Hematopoietic multipotent progenitor cell treated with erythropoietin and hydrocortisone succinate and interleukin-3 and kit ligand, for 17 days (in vitro differentiated cells): ENCODE data around the gene PPARG.

Experiments used
- DNase-seq: peaks from one replicate; pipeline ENCODE4 v3.0.0-alpha.2; 2015; ENCODE audit warnings: low spot score

PPARG gene

DNA sequence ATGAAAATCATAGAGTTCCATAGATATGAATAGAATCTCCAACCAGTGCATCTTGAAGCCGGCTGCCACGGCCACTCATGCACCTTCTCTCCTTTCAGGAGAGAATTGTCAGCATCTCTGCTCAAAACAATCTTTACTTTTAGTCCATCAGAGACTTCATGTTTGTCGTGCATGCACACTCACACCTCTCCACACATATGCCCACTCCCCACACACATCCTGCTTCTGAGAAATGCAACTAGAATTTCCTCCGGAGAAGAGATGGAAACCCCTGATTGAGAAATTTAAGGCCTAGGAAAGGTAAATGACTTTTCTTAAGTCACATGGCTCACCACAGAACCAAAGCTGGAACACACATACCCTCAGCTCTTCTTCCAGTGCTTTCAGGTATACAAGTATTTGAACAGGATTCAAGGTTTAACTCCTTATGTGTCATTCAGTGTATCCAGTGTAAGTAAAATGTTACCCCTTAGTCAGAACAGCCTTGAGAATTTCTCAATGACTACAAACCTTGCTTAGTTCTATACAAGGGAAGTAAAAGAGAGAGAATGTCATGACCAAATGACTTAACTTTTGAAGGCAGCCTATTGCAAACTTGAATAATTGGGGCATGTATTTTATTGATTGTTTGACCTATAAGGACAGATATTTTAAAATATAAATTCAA is 126.3 kb downstream of the PPARG start:
- DNase-seq: no peak

DNA sequence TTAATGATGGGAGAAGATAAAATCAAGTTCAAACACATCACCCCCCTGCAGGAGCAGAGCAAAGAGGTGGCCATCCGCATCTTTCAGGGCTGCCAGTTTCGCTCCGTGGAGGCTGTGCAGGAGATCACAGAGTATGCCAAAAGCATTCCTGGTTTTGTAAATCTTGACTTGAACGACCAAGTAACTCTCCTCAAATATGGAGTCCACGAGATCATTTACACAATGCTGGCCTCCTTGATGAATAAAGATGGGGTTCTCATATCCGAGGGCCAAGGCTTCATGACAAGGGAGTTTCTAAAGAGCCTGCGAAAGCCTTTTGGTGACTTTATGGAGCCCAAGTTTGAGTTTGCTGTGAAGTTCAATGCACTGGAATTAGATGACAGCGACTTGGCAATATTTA is 127.9 kb downstream of the PPARG start:
- DNase-seq: no peak

DNA sequence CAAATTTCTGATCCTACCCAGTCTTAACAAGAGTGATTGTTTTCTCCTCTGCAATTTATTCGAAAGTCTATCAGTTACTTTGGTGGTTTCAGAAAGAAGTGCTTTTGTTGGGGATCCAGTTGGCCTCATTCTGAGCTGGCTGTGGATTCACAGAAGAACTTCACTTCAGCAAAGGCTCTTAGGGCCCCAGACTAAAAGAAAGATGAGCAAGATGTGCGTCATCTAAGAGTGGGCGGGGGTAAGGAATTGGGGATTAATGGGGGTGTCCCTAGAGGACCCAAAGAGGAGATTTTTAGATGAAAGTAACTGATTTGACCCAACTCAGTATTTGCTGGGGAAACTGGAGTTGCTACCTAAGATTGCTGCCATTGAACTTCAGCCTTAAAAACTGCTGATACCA is 131.5 kb downstream of the PPARG start:
- no peak for DNase-seq

DNA sequence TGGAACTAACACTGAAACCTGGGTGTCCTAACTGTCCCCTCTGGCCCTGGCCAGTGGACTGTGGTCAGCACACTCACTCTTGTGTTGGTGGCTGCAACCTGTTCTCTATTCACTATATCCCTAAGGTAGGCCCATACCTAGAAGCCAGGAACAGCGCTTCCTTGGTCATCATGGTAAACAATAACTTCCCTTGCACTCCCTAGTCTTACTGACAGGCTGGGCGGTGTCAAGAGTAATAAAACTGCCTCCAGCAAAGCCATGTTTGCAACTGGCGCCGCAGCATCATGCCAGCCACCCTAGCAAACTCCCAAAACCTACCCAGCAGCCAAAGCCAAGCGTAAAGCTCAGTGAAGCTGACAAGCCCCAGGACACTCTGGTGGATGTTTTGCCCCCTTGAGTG is 132.3 kb downstream of the PPARG start:
- DNase-seq: no peak

DNA sequence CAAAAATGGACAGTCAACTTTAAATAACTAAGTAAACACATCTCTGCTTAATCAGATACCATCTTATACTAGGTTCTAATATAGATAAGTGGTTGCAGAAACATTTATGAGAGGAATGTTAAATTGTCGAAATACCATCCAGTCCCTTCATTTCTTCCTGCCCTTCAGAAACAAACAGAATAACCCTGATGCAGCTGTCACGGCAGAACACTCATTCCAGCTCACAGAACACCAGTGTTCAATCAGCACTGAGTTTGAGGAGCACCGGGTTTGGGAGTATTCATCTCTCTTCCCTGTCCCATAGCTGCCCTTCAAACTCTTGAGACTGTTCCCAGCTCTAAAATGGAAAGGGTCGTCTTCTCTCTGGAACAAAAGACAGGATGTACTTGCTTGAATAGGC is 134.3 kb downstream of the PPARG start:
- DNase-seq: no peak

DNA sequence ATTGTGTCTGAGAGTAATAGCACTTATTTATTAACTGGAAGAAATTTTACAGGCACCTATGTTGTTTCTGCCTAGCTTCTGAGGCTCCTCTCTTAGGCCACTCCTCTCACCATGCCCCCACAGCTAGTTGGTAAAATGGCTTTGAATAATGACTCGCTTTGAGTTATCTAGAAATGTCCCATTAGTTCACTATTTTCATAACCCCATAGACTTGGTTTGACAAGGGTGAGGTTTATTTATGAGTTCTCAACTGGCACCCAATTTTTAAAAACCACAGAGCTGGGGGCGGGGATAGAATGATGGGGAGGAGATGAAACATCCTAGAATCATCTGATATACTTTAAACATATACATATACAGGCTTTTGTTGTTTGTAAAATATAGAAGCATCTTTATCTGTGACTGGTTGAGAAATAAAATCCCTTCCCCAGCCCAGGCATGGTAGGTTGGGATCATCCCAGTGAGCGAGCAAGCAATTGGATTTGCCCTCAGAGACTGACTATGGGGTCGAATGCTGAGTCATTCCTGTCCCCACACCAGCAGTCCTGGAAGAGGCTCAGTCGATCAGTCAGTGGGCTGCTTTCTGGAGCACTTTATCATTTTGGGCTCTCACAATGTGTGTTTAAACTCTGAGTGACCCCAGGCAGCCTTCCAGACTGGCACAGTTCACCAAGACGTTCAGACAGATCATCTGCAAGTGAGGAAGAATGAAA is 135.2 kb downstream of the PPARG start:
- DNase-seq: no peak

DNA sequence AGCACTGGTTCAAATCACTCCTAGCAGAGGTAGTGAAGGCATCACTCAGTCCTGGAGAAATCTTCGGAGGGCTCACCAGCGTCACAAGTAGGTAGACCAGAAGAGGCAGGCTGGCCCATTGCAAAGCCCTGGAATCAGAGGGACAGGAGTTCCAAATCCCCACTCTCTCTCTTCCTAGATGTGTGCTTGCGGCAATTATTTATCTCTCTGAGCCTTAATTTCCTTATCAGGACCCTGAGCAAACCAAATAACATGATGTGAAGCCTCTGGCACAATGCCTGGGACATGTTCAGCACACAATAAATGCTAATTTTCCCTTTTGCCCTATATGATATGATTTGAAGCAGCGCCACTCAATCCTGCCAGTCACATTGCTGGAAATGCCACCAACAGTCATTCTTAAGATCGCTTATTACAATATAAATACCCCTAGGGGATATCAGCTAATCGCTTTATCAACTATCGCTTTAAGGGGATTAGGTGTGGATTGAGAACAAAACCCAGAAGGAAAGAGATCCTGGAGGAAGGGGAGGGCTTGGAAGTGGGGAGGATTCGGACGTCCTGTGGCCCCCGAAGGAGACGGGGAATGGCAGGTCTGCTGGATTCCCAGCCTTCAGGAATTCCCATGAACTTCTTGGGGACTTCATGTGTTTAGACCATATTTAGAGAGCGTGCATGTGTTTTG is 135.9 kb downstream of the PPARG start:
- no peak for DNase-seq

DNA sequence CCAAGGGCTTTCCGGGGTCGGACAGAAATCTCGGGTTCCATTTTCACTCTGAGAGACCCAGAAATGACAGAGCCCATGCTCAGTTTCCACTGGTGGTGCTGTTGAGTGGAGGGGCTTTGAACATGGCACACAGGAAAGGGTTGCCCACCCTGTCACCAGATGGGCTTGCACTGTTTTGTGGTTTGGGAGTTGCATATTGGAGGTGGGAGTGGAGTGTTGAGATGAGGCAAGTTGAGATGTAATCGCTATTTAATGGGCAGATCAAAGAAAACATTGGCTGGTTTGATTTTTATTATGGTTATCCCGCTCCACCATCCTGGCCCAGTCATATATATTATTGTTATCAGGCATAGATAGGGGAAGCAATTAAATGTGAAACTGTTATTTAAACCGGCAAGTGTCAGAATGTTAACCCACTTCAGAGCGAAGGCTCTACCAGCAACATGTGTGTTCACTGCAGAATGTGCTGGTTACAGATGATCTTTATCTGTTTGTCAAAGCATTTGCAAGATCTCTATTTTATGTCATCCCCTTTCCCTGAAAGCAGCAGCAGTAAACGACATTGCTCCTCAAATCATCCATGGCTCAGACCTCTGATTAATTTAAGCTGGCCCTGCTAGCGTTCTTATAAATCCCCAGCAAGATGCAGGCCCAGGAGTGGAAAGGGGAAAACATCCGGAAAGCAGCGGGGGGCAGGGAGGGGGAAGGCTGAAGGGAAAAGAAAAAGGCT is 137.1 kb downstream of the PPARG start:
- no peak for DNase-seq

DNA sequence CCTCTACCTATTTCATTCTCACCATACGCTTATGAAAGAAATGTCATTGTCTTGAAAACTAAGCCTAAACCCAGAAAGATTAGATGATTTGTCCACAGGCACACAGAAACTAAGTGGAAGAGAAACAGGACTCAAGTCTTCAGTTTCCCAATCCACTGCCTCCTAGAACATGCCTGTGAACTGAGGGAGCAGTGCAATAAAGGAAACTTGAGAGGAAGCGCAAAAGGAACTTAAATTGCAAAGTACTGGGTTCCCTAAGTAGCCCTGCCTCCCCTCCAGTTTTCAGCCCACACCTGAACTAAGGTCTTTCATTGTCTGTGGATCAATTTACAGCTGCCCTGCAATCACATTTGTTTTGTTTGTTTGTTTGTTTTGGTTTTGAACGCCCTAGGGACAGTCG is 138.7 kb downstream of the PPARG start:
- no peak for DNase-seq

DNA sequence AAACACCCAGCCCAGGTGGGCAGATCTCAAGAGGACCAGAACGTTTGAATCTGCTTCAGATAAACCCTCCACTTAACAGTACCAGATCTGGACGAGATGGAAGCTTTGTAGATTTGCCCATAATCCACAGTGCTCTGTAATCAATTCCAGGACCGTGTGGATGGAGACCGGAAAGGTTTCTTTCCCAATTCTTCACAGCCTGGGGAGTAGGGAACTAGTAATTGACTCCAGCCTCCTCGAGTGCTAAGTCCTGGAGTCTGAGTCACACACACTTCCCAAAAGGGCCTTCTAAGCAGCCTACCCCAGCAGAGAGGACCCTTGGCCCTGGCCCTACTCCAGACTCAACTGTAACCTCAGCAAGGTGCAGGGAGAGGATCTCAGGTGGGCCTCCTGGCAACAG is 139.3 kb downstream of the PPARG start:
- no peak for DNase-seq

DNA sequence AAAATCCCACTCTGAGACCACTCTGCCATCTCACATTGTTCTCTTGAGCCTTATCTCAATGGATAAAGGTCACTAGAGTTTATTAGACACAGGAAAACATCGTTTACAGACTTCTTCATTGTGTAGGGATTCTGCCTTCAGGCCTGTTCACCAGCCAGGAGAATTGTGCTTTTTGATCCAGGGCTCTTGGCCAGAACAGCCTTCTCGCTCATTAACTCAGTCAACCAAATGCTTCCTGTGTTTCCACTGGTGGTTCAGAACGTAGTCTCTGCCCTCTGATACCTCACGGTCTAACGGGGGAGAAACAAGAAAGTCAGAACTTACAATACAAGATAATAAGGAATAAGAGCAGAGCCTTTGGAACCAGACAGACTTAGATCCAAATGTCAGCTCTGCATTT is 141.2 kb downstream of the PPARG start:
- no peak for DNase-seq

DNA sequence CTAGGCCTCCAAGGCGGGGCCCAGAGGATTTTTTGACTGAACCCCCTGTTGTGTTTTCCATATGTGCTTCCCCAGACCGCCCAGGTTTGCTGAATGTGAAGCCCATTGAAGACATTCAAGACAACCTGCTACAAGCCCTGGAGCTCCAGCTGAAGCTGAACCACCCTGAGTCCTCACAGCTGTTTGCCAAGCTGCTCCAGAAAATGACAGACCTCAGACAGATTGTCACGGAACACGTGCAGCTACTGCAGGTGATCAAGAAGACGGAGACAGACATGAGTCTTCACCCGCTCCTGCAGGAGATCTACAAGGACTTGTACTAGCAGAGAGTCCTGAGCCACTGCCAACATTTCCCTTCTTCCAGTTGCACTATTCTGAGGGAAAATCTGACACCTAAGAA is 145.0 kb downstream of the PPARG start:
- DNase-seq: no peak

DNA sequence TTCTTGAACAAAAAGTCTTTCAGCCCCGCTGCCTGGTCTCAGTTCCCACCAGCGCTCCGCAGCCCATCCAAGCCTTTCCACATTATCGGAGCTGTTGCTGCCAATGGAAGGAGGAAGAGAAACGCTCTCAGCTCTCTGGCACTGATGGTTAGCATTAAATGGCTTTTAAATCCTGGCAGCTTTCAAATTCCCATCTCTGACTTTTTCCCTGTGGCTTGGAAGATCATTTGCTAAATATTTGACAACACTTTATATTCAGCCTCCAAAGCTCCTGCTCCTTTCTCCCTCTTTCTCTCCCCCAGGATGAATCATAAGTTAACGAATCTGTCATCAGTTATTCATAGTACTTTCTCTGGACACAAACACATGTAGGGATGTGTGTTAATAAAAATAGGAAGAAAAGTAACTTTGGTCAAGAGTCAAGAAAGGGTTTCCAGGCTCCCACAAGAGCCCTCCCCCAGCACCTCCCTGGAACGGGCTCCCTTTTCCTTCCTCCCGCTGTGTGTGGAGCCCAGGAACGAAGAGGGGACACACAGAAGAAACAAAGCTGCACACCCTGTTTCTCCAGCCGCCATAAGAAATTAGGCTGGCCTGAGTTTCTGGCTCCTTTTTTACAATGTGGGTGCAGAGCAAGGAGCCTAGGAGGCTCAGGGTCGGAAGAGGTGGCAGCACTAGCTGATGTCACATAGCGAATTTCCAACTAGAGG is 147.8 kb downstream of the PPARG start:
- DNase-seq: no peak

DNA sequence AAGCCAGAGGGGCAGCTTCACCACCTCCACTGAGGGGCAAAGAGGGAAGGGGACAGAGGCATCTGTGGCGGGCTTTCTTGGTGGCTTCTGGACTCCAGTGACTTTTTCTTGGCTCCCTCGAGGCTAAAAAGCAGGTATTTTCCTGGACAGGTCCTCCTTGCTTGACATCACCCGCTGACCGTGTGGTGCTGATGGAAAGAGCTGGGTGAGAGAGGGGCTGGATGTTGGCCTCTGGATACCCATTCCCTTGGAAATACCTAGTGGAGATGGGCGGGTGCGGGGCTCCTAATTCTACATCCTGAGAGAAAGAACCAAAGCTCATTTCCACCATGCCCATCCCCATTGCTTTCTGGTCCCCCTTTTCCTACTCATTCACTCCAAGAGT is 148.3 kb downstream of the PPARG start:
- no peak for DNase-seq

DNA sequence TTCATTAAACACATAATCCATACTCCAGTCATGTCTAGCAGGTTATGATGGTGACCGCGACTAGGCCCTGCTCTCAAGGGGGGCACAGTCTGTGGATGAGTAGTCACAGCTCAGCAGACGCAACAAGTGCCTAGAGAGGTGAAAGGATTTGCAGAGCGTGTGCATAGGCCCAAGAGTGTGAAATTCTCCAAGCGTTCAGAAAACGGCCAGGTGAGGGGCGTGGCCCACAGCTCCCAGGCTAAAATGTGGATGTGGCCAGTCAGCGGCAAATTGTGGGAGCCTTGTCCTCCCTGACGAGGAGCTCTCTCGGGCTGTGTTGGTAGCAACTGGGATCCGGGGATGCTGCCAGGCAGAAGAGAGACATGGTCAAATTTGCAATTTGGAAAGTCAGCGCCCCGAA is 149.0 kb downstream of the PPARG start:
- no peak for DNase-seq

DNA sequence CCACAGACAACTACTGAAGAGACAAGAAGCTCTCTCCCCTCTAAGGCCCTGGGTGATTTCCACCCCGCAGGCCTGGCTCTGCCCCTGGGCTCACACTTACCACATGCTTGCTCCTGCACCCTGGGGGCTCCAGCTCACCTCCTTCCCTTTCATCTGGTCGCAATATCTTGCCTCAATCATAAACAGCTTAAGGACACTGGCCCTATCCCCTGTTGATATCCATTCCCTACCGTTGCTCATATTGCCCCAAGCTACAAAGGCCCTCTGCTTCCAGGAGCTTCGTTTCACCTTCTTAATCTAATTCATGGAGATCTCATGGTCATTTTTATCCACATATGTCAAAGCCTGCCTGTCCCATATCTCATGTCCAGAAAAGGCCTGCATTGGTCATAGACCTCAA is 149.4 kb downstream of the PPARG start:
- no peak for DNase-seq

DNA sequence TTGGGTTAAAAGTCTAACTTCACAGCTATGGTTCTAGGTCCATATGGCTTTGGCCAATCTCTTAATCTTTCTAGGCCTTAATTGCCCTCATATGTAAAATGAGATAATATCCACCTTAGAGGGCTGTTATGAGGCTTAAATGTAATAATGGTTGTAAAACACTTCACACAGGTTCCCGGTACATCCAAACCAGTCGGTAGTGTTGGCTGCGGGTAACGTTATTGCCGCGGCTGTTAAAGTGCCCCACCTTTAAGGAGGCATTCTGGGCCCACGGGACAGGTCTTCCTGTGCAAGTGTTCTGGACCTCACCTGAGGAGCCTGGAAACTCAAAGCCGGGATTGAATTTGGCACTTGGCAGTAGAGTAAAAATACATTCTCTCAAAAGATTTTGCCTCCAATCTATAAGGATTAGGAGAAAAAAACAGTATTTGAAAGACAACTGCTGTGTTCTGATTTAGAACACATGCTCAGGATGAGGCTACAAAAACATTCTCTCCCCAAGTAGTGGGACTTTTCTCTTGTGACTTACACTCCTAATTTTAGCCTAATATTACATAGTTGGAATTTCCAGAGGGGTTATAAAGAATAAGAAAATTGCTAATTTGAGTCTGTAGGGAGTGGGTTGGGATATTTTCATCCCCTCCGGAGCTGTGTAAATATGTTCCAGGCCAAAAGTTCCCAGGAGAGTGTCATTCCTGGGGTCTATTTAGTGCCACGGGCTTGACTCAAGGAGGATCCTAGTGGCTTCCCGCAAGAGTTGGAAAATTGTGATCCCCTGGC is 150.5 kb downstream of the PPARG start:
- DNase-seq: no peak

DNA sequence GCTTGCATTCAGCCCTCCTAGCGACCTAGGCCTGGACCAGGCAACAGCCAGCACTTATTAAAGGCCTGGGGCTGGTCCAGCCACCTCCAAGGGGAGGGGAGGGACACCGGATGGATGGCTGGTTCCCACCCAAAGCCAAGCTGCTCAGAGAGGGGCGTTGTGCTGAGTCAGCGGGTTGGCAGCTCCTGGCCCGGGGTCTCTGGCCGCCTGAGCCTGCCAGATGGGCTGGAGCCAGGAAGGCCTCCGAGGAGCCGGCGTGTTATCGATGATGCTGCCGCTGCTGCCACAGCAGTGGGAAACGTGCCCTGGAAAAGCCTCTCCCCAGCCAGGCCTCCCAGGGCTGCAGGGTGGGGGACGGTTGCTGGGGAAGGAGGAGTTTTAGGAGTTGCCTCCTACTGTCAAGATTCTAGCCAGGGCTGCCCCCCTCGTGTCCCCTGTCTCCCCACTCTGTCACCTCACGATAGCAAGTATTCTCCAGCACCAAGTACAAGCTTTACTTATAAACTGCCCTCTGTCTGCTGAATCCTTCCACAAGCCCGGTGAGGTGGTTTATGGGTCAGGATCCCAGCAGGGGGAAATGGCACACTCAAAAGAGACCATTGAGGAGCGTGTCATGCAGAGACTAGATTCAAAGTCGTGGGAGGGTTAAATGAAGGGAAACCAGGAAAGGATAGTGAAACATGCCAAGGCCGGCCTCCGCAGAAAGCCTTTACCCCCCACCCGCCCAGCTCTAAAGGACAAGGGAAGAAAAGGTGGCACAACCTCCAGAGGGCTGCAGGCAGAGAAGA is 152.3 kb downstream of the PPARG start:
- DNase-seq: no peak

DNA sequence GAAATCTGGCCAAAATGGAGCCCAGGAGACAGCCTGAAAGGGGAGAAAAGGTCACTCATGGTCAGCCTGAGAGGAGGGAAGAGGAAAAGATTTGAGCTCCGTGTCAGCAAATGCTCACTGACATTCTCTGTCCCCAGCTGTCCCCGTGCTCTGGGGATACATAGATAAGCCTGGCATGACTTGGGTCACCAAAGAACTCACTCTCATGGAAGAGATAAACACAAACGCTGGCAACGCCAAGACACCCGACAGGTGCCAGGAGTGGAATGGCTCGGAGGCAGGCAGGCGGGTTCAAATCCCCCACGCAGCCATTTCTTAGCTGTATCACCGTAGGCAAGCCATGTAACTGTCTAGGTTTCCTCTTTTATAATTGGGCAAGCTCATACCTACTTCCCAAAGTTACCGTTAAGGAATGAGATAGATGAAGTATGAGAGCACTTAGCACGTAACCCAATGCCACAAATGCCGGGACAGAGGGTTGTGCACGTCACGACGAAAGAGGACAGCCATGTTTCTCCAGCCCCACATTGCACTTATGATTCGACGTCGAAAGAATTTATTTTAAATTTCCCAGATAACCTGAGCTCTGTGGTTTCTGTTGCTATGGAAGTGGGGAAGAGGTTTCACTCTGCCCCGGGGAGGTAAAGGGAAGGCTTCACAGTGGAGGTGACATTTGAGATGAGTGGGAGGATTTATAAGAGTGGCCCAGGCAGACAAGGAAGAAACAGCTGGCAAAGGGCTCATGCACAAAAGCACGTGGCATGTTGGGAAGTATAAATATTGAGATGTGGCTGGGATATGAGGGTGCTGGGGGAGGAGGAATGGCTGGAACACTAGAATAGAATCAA is 154.0 kb downstream of the PPARG start:
- DNase-seq: no peak
